ENCODE data around the gene MICU2. TPM values are rescaled to one million over a fixed set of nuclear protein-coding genes. Genes with fewer than 3 reads are reported as not detected.

MICU2 gene
- total RNA-seq, 1 experiment from 2014 or later, result 16.3 TPM

GRCh38 chr13:21522130-21522529, 81.8 kb downstream of the MICU2 start:
- no peak for DNase-seq
- TF ChIP-seq CTCF (IDR thresholded peaks at IDR 0.05; ENCODE audit: unreplicated experiment), result no peak
- H3K27ac Mint-ChIP-seq (ENCODE audit: unreplicated experiment), result no peak overlapping the region
- no peaks in the 10 kb centered on the region for H3K36me3 Mint-ChIP-seq (ENCODE audit: insufficient read depth, unreplicated experiment)
- no peak overlapping the region for H3K4me3 Mint-ChIP-seq (ENCODE audit: low read depth, unreplicated experiment)
- no peaks in the 10 kb centered on the region for H3K27me3 Mint-ChIP-seq (ENCODE audit: unreplicated experiment)
- intact Hi-C loops (cut with micrococcal nuclease; ENCODE audit: unreplicated experiment), result no loop called here
- no peaks in the 10 kb centered on the region for H3K4me1 Mint-ChIP-seq (ENCODE audit: low read depth, unreplicated experiment)
- no peaks in the 10 kb centered on the region for H3K9me3 Mint-ChIP-seq (ENCODE audit: low read depth, unreplicated experiment)
- no TSS peak for BruUV-seq (replicated peaks)
- CTCF ChIA-PET, result interaction anchor here (0.7 kb wide), 1 partner anchor 31 kb away, joined by 3 read pairs; no protein-coding TSS in a partner anchor

- BruUV-seq (replicated peaks), result no TSS peak
- Mint-ChIP-seq H3K4me1 (ENCODE audit: low read depth, unreplicated experiment) (no peaks in the 10 kb centered on the region), H3K9me3 (ENCODE audit: low read depth, unreplicated experiment) (no peaks in the 10 kb centered on the region), H3K27ac (ENCODE audit: unreplicated experiment) (no peak overlapping the region), H3K36me3 (ENCODE audit: insufficient read depth, unreplicated experiment) (no peaks in the 10 kb centered on the region), H3K27me3 (ENCODE audit: unreplicated experiment) (no peaks in the 10 kb centered on the region), H3K4me3 (ENCODE audit: low read depth, unreplicated experiment) (no peak overlapping the region)
- no peak for DNase-seq
- CTCF ChIA-PET, result no interaction called here
- intact Hi-C loops (cut with micrococcal nuclease; ENCODE audit: unreplicated experiment), result no loop called here
- TF ChIP-seq CTCF (IDR thresholded peaks at IDR 0.05; ENCODE audit: unreplicated experiment), result no peak
Measured at GRCh38 chr13:21518617-21519144, 85.3 kb downstream of the MICU2 start.

GRCh38 chr13:21517576-21517975, 86.4 kb downstream of the MICU2 start:
- TF ChIP-seq CTCF (IDR thresholded peaks at IDR 0.05; ENCODE audit: unreplicated experiment), result no peak
- CTCF ChIA-PET, result no interaction called here
- H3K4me1 Mint-ChIP-seq (ENCODE audit: low read depth, unreplicated experiment), result no peaks in the 10 kb centered on the region
- H3K36me3 Mint-ChIP-seq (ENCODE audit: insufficient read depth, unreplicated experiment), result no peaks in the 10 kb centered on the region
- no peak for DNase-seq
- no peak overlapping the region for H3K4me3 Mint-ChIP-seq (ENCODE audit: low read depth, unreplicated experiment)
- BruUV-seq (replicated peaks), result no TSS peak
- no peak overlapping the region for H3K27ac Mint-ChIP-seq (ENCODE audit: unreplicated experiment)
- no peaks in the 10 kb centered on the region for H3K9me3 Mint-ChIP-seq (ENCODE audit: low read depth, unreplicated experiment)
- intact Hi-C loops (cut with micrococcal nuclease; ENCODE audit: unreplicated experiment), result no loop called here
- H3K27me3 Mint-ChIP-seq (ENCODE audit: unreplicated experiment), result no peaks in the 10 kb centered on the region

GRCh38 chr13:21516805-21517204, 87.2 kb downstream of the MICU2 start:
- Mint-ChIP-seq H3K27me3 (ENCODE audit: unreplicated experiment) (no peaks in the 10 kb centered on the region), H3K9me3 (ENCODE audit: low read depth, unreplicated experiment) (no peaks in the 10 kb centered on the region), H3K4me3 (ENCODE audit: low read depth, unreplicated experiment) (no peak overlapping the region), H3K27ac (ENCODE audit: unreplicated experiment) (no peak overlapping the region), H3K4me1 (ENCODE audit: low read depth, unreplicated experiment) (no peaks in the 10 kb centered on the region), H3K36me3 (ENCODE audit: insufficient read depth, unreplicated experiment) (no peaks in the 10 kb centered on the region)
- no TSS peak for BruUV-seq (replicated peaks)
- TF ChIP-seq CTCF (IDR thresholded peaks at IDR 0.05; ENCODE audit: unreplicated experiment), result no peak
- CTCF ChIA-PET, result no interaction called here
- DNase-seq, result no peak
- intact Hi-C loops (cut with micrococcal nuclease; ENCODE audit: unreplicated experiment), result no loop called here
